ENCODE measurements around the gene CCNT1.

GRCh38 chr12:48728807-48729206, 12.3 kb upstream of the CCNT1 start:
- TF ChIP-seq POLR2AphosphoS5 (IDR thresholded peaks at IDR 0.05; ENCODE audit: low read depth, low read length) = no peak
- no peak for TF ChIP-seq TAF1 (IDR thresholded peaks at IDR 0.05; ENCODE audit: low read depth, low read length)

All from GM12891 (cell line).